ENCODE measurements around the gene PMF1.
"Not testable (repeated sequence)": the region's sequence is repeated elsewhere in the genome, so short reads cannot be mapped to it uniquely, and the experiment has no call there.

PMF1 gene

DNA sequence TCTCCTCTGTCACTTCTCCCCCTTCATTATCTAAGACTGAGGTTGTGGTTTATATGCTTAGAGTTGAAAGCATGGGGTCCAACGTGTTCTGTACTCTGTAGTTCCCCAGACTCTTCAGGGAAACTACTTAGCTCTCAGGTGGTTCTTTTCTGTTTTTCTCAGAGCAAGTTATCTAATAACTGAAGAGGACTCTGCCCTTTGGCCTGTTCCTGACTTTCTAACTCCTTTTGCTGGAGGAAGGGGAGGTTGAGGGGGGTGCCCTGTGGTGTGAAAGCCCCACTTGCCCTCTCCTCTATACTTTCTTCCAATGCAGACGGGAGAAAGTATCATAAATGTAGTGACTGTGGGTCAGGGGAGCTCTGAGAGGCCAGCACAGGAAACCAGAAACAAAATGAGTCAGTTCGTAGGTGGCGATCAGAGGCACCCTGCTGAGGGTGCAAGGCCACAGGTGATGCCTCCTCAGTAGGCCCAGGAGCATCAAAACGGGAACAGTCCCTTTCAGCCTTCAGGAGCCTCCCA, 13.9 kb upstream of the PMF1 start:
- no peak for DNase-seq

DNA sequence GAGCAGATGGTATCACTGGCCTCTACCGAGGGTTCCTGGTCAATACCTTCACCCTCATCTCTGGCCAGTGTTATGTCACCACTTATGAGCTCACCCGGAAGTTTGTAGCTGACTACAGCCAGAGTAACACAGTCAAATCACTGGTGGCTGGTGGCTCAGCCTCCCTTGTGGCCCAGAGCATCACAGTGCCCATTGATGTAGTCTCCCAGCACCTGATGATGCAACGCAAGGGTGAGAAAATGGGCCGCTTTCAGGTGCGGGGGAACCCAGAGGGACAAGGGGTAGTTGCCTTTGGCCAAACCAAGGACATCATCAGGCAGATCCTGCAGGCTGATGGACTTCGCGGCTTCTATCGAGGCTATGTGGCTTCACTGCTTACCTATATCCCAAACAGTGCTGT, 12.8 kb upstream of the PMF1 start:
- no peak for DNase-seq

DNA sequence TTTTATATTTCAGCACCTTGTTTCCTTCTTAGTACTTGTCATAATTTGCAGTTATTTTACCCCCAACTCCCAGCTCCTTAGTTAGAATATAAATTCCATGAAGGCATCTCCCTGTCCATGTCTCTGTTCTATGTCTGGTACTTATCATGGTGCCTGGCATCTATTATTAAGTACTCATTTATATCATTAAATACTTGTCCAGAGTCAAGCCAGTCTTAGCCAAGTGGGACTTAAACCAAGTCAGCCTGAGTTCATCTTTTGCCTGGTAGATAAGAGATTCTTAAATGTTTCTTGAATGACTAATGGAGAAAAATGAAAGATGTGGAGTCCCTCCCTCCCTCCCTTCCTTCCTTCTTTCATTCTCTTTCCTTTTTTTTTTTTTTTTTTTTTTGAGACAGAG, 9.5 kb upstream of the PMF1 start:
- no peak for DNase-seq

DNA sequence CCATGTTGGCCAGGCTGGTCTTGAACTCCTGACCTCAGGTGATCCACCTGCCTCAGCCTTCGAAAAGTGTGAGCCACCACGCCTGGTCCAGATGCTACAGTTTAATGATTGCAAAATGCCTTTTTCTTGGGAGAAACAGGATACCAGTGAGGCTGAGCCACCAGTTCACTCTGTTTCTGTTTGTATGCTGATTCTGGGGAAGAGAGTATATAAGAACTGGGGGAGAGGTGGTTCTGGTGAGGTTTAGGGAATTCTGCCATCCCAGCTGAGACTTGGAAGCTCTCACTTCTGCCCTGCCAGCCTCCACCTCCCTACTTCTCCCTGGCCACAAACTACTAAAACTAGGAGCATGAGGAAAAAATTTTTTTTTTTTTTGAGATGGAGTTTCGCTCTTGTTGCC, 8.1 kb upstream of the PMF1 start:
- no peak for DNase-seq

DNA sequence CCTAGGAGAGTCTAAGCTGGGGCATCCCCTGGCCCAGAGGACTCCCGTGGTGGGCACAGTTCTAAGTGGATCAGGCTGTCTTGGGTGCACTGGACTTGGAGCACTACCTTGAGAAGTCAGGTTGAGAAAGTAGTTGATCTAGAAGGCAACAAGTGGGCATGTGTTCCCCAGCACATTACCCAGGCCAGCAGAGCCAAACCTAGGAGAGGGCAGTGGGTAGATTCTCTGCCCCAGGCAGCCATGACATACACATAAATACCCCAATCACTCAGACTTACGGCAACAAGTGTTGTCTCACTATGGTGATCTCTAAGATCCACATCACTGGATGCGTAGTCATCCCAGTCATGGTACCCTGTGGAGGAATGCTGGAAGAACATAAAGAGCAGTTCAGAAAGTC, 1.6 kb upstream of the PMF1 start:
- no peak for DNase-seq

DNA sequence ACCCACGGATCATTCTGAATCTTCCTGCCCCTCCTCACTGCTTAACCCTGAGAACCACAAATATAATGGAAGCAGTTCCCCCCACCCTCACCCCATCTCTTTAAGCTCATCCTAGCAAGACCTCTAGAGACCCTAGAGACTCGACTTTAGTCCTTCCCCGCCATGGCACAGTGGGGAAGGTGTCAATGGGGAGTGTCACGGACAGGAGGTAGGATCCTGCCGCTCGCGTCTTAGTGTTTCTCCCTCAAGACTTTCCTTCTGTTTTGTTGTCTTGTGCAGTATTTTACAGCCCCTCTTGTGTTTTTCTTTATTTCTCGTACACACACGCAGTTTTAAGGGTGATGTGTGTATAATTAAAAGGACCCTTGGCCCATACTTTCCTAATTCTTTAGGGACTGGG, 677 bp upstream of the PMF1 start:
- no peak for DNase-seq

DNA sequence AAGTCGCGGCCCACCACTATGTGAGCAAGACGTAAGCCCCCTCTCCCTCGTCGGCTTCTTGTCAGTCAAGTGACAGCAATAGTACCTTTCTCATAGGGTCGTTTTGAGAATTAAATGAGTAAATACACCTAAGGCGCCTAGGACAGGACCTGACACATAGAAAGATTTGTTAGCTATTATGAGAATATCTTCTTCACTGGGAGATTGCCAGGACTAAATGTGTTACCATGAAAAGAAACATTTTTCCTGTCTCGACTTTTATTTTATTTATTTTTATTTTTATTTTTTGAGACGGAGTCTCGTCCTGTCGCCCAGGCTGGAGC, 798 bp downstream of the PMF1 start:
- DNase-seq: no peak

DNA sequence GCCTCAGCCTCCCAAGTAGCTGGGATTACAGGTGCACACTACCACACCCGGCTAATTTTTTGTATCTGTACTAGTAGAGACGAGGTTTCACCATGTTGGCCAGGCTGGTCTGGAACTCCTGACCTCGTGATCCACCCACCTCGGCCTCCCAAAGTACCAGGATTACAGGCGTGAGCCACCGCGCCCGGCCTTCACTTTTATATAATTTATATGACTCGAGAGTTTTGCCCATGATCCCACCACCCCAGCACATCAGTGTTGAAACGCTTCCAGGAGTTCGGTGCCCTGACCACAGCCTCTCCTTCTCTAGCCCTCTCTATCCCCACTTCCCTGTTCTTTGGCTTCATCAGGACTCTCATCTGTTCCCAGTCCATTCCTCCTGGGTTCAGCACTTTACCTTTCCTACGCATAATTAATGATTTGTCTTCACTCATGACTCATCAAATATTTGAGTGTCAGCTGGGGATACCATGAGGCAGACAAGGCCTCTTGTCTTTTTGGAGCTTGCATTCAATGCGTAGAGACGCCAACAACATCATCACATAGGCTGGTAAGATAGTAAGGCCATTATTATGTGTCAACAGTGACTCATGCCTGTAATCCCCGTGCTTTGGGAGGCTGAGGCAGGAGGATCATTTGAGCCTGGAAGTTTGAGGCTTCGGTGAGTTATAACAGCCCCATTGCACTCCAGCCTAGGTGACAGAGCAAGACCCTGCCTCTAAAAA, 1.4 kb downstream of the PMF1 start:
- no peak for DNase-seq

DNA sequence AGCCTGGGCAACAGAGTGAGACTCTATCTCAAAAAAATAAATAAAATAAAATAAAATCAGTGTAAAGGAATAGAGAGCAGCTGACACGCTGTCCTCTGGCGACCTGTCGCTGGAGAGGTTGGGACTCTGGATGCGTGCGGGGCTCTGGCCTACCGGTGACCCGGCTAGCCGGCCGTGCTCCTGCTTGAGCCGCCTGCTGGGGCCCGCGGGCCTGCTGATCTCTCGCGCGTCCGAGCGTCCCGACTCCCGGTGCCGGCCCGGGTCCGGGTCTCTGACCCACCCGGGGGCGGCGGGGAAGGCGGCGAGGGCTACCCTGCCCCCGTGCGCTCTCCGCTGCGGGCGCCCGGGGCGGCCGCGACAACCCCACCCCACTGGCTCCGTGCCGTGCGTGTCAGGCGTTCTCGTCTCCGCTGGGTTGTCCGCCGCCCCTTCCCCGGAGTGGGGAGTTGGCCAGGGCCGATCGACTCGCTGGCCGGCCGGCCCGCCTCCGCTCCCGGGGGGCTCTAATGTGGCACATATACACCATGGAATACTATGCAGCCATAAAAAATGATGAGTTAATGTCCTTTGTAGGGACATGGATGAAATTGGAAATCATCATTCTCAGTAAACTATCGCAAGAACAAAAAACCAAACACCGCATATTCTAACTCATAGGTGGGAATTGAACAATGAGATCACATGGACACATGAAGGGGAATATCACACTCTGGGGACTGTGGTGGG, 3.7 kb downstream of the PMF1 start:
- not testable (repeated sequence) for DNase-seq

DNA sequence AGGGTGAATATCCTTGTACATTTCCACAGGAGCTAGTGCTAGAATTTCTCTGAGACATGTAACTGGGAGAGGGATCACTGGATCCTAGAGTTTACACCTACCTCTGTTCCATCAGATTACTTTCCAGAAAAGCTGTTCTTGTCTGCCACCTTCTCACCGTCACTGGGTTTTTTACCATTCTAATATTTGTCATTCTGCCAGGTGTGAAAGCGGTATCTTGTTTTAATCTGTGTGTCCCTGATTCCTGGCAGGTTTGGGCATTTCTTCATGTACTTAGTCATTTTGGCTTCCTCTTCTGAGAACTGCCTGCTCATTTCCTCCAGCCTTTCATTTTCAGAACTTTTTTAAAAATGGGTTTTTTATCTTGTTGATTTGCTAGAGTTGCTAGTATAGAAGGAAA, 5.1 kb downstream of the PMF1 start:
- DNase-seq: no peak

DNA sequence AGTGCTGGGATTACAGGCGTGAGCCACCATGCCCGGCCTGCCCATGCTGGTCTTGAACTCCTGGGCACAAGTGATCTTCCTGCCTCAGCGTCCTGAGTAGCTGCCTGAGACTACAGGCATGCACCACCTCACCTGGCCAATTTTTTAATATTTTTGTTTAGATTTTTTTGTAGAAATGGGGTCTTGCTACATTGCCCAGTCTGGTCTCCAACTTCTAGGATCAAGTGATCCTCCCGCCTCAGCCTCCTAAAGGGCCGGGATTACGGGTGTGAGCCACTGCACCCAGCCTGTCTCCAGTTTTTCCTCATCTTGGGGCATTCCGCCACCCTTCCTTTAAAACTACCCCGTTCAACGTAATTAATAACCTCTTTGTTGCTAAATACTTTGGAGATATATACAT, 7.4 kb downstream of the PMF1 start:
- DNase-seq: no peak

DNA sequence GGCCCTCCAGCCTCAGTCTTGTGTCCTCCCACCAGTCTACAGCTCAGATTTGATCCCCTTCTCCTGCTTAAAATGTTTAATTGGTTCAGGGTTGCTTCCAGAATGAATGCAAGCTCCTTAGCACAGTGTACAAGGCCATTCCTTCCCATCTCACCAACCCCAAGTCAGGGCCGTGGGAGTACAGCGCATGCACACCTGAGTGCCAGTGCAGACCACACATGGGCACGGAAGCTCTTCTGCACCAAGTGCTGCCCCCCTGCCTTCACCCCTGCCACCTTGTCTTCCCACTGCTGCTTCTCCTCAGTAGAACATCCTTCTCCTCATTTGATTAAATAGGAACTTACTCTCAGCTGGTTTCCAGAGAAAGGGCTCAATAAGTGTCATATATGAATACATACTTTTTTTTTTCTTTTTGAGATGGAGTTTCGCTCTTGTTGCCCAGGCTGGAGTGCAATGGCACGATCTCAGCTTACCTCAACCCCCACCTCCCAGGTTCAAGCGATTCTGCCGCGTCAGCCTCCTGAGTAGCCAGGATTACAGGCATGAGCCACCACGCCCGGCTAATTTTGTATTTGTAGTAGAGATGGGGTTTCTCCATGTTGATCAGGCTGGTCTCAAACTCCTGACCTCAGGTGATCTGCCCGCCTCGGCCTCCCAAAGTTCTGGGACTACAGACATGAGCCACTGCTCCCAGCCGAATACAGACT, 9.3 kb downstream of the PMF1 start:
- no peak for DNase-seq

DNA sequence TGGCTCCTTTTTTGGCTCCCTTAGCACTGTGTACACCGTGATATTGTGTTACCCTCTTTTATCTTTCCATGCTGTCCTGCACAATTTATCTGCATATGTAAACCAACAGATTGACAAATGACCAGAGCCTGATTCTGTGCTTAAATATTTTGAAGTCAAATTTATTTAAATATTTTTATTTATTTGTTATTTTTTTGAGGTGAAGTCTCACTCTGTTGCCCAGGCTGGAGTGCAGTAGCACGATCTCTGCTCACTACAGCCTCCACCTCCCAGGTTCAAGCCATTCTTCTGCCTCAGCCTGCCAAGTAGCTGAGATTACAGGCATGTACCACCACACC, 12.8 kb downstream of the PMF1 start:
- no peak for DNase-seq

DNA sequence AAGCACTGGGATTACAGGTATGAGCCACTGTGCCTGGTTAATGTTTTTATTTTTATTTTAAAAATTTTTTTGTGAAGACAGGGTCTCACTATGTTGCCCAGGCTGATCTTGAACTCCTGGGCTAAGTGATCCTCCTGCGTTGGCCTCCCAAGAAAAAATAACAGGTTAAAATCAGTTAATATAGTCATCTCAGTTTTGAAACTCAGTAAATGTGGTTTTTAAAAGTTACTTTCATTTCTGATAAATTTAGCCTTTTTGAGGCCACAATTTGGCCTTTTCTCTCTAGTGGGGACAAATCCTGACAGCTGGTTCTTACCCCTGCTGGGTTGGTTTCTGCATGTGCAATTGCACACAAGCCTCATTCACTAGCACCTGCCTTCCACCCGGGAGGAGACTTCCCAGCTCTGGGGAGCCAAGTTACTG, 13.3 kb downstream of the PMF1 start:
- DNase-seq: no peak

DNA sequence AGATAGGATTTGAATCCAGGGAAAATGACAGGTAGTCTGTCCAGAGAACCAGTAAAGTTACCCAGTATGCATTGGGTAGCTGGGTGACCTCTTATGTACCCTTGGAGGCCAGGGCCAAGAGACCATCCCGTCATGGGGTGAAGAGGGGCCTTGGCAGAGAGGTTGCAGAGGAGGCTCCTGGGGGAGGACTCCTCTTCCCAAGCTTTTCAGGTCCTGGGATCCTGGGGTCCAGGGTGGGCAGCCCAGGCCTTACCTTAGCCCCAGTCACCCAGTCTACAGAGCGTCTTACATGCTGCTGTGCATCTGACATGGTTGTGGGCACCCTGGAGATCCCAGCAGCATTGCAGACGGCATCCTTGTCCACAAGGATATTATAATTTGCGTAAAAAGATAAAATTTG, 14.0 kb downstream of the PMF1 start:
- DNase-seq: no peak

DNA sequence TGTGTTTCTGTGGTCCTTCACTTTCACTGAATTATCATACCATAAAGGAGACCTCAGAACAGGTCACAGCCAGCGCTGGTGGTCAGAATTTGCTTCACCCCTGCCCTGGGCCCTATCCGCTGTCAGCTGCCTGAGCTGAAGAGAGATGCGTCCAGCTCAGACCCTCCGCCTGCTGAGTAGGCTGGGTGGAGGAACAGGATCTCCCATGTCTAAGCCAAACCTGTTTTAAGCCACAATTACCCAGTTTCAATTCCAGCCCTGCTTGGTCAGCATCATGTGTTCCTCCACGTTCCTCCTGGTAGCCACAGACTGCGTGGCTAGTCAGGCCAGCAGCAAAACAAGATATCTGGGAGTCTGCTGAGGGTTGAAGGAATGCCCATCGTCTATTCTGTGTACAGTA, 15.7 kb downstream of the PMF1 start:
- DNase-seq: no peak

DNA sequence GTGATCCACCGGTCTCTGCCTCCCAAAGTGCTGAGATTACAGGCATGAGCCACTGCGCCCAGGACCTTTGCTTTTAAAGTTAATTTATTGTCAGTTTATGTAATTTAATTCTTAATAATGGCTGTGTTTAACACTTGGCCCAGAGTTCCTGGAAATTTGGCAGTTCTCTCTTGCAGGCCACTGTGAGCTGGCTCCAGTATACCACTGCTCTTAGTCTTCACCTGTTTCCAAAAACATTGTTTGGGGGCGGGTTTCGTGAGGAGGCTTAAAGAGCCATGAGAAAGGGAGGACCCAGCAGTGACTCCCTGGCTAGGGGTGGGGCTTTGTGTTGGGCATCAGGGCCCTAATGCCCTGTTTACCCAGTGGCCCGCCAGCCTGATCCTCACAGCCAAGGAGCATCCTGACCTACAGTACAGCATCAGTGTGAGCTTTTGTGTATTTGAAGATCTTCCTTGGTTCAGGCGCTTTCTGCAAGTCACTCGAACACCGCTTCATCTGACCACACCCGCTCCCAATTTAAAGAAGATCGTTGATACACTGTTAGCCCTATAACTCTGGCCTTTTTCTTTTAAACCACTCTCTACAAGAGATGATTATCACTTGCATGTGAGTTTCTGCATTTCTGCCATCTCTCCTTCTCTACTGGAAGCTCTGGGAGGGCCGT, 17.1 kb downstream of the PMF1 start:
- no peak for DNase-seq

DNA sequence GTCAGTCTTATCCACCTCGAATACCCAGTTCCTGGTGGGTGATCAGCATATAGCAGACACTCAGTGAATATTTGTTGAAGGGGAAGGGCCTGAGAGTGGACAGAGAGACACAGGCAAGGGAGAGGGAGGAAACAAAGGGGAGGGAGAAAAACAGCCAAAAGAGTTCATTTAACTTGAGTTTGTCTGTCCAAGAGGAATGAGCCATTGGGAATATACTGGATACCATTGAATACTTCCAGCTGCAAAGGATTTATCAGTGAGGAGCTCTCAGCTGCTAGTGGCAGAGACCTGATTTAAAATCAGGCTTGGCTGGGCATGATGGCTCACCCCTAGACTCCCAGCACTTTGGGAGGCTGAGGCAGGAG, 17.6 kb downstream of the PMF1 start:
- DNase-seq: no peak

DNA sequence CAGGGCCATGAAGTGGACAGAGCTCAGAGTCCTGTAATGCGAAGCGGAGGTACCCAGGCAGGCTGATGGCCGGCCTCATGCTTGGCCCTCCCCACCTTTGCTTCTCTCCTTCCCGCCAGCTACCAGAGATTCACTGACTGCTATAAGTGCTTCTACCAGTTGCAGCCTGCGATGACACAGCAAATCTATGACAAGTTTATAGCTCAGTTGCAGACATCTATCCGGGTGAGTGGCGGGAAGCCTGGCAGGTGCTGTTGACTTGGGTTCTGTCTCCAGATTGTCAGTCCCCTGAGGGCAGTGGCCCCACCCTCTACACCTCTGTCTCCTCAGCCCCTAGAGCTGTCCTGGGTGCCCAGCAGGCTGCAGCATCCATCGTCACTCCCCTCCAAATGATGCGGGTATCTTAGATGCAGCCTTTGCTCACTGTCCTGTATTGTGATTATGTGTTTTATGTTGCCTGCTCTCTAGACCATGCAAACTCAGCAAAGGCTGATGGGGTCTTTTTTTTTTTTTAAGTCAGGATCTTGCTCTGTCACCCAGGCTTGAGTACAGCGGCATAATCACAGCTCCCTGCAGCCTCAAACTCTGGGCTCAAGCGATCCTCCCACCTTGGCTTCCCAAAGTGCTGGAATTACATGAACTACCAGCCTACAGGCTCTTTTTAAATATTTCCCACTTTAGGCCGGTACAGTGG, 19.5 kb downstream of the PMF1 start:
- DNase-seq: no peak

DNA sequence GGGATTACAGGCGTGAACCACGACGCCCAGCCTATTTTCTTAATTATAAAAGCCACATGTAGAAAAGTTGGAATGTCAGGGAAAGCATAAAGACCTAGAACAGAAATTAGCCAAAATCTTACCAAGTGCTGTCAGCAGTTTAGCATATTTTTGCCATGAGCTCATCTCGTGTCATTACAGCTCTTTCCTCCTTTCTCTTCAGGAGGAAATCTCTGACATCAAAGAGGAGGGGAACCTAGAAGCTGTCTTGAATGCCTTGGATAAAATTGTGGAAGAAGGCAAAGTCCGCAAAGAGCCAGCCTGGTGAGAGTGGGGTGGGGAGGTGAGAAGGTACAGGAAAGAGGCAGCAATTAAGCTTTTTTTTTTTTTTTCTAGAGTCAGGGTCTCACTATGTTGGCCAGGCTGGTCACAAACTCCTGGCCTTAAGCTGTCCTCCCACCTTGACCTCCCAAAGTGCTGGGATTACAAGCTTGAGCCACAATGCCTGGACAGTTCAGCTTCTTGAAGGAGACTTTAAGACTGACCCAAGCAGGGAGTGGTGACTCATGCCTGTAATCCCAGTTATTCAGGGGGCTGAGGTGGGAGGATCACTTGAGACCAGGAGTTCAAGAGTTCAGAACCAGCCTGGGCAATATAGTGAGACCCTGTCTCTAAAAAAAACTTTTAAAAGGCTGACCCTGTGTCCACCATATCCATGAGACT, 20.8 kb downstream of the PMF1 start:
- no peak for DNase-seq

DNA sequence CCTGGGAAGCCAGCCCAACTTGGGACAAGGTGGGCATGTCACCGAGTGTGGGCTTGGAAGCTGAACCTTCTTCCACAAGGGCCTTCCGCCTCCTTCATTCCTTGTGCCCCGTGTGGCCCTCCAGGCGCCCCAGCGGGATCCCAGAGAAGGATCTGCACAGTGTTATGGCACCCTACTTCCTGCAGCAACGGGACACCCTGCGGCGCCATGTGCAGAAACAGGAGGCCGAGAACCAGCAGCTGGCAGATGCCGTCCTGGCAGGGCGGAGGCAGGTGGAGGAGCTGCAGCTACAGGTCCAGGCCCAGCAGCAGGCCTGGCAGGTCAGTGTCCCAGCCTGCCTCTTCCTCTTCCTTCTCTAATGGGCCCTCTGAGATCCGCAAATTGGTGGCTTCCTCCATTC, 23.4 kb downstream of the PMF1 start:
- DNase-seq: no peak

DNA sequence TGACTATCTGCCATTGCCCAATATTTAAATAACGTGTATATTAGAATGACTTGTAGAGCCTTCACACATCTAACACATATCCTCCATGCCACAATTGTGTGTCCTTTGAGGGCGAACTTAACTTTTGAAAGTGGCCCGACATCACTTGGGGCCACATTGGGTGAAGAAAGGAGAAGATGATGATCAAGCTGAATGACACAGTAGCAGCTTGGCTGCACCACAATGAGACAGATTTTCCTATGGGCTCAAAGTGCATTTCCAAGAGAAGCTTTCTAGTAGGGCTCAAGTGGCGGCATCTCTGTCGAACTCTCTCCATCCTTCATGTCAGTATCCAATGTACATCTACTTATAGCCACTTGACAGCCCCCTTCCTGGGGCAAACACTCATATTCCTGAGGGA, 25.4 kb downstream of the PMF1 start:
- no peak for DNase-seq
